Astrocyte (in vitro differentiated cells and primary cell): Measurements from ENCODE around the gene CYP26C1.

Experiments used
- CTCF ChIP-seq: IDR thresholded peaks from 2 replicates; pipeline ENCODE4 v1.5.1; 2011; ENCODE audit warnings: low read depth, mild to moderate bottlenecking, inconsistent platforms, low read length, moderate library complexity; ENCODE audit not compliant: insufficient read depth
- EZH2 ChIP-seq: IDR thresholded peaks from 2 replicates; pipeline ENCODE4 v1.6.1; 2012; ENCODE audit warnings: mild to moderate bottlenecking, low read length, inconsistent platforms; ENCODE audit not compliant: insufficient read depth

- no peak for TF ChIP-seq CTCF
- no peak for TF ChIP-seq EZH2
Measured at GRCh38 chr10:93069245-93069561, 8.6 kb downstream of the CYP26C1 start.
